Measurements from ENCODE around the gene TTC6. TPM values are rescaled to one million over a fixed set of nuclear protein-coding genes. Genes with fewer than 3 reads are reported as not detected.
A peak's percentile ranks its signal among the peaks of the same experiment; 100 is the strongest.

The TTC6 gene
- total and polyA plus RNA-seq, 4 donors = 0.74 to 21.7 (median 3.6) TPM

DNA sequence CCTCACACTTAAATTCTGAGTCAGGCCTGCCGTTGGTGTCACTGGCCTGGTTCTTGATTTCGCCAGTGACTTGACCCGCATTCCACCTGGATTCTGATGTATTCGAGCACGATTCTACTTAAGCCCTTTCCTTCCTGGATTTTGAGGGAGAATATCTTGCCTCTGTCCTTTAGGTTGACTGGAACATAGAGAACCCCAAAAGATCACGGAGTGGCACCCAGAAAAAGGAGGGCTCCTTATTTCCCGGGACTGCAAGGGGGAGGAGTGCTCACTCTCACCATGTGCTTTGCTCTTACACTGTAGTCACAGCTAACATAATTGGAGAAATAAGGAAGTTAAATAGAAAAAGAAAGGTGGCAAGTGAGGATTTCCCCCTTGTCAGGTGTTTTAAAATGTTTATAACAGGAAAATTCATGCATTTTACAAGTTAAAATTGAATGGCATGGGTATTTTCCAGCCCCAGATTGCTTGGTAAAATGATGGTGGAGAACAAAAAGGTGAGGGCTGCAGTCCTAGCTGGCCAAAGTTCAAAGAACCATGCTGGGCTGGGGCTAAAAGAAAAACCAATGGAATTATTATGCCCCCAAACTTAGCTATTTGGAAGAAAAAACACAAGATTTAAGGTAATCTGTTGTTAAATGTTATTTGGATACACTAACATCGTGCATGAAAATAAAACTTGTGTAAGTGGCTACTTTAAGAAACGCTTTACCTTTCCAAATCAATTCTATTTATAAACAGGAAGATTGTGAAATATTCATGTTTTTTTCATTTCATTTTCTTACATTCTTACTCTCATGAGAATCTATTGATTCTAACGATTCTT, 9.2 kb upstream of the TTC6 start (continued):
- TF ChIP-seq EGR1 (IDR thresholded peaks at IDR 0.05; ENCODE audit: low read depth in 2 of 2) = no peak
- TF ChIP-seq HNF4G (IDR thresholded peaks at IDR 0.05) = no peak
- no peak for TF ChIP-seq JUND (IDR thresholded peaks at IDR 0.05)
- no peak for TF ChIP-seq RAD21 (IDR thresholded peaks at IDR 0.05)
- TF ChIP-seq SP1 (IDR thresholded peaks at IDR 0.05) = no peak
- peak; percentile 30 to 38 for TF ChIP-seq HNF4A (conservative IDR thresholded peaks at IDR 0.05)

DNA sequence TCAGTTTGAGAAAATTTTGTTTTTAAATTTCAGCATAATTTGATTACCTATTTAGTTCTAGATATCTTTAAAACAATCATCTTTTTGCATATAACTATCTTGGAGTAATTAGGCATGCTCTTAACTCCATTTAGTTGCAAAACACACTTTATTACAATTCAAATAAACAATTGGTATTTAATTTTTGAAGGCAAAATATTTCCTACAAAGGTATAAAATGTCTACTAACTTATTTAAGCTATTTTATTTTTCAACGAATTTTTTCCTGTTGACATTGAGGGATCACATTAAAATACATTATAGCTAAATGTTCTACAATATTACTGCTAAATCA, 8.7 kb upstream of the TTC6 start:
- peak overlapping the region in 1 of 2 donors; percentile 93 for H3K9ac ChIP-seq (ENCODE audit: low read depth in 1 of 2, low read length in 2 of 2)
- peak overlapping the region; percentile 45 to 86 for H3K27ac ChIP-seq (ENCODE audit: low read depth in 1 of 2, low read length in 2 of 2)
- H3K9me3 ChIP-seq (ENCODE audit: control insufficient read depth in 4 of 4, low read length in 3 of 4) = no peaks in the 10 kb centered on the region
- TF ChIP-seq HNF4A (conservative IDR thresholded peaks at IDR 0.05) = no peak
- TF ChIP-seq NR2F2 (IDR thresholded peaks at IDR 0.05) = no peak
- TF ChIP-seq, protein P1, sequence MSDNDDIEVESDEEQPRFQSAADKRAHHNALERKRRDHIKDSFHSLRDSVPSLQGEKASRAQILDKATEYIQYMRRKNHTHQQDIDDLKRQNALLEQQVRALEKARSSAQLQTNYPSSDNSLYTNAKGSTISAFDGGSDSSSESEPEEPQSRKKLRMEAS (IDR thresholded peaks at IDR 0.05) = no peak
- TF ChIP-seq, protein P2, sequence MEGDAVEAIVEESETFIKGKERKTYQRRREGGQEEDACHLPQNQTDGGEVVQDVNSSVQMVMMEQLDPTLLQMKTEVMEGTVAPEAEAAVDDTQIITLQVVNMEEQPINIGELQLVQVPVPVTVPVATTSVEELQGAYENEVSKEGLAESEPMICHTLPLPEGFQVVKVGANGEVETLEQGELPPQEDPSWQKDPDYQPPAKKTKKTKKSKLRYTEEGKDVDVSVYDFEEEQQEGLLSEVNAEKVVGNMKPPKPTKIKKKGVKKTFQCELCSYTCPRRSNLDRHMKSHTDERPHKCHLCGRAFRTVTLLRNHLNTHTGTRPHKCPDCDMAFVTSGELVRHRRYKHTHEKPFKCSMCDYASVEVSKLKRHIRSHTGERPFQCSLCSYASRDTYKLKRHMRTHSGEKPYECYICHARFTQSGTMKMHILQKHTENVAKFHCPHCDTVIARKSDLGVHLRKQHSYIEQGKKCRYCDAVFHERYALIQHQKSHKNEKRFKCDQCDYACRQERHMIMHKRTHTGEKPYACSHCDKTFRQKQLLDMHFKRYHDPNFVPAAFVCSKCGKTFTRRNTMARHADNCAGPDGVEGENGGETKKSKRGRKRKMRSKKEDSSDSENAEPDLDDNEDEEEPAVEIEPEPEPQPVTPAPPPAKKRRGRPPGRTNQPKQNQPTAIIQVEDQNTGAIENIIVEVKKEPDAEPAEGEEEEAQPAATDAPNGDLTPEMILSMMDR (IDR thresholded peaks at IDR 0.05; ENCODE audit: low read depth, low read length, missing input control) = no peak
- TF ChIP-seq RXRA (IDR thresholded peaks at IDR 0.05) = no peak
- TF ChIP-seq FOXA2 (IDR thresholded peaks at IDR 0.05) = no peak
- TF ChIP-seq FOXA1 (IDR thresholded peaks at IDR 0.05) = no peak
- no peak for TF ChIP-seq JUND (IDR thresholded peaks at IDR 0.05)
- no peak for TF ChIP-seq TAF1 (conservative IDR thresholded peaks at IDR 0.05)
- TF ChIP-seq GABPA (IDR thresholded peaks at IDR 0.05 in 1 of 2, conservative IDR thresholded peaks at IDR 0.05 in 1 of 2) = no peak
- TF ChIP-seq, protein P3, sequence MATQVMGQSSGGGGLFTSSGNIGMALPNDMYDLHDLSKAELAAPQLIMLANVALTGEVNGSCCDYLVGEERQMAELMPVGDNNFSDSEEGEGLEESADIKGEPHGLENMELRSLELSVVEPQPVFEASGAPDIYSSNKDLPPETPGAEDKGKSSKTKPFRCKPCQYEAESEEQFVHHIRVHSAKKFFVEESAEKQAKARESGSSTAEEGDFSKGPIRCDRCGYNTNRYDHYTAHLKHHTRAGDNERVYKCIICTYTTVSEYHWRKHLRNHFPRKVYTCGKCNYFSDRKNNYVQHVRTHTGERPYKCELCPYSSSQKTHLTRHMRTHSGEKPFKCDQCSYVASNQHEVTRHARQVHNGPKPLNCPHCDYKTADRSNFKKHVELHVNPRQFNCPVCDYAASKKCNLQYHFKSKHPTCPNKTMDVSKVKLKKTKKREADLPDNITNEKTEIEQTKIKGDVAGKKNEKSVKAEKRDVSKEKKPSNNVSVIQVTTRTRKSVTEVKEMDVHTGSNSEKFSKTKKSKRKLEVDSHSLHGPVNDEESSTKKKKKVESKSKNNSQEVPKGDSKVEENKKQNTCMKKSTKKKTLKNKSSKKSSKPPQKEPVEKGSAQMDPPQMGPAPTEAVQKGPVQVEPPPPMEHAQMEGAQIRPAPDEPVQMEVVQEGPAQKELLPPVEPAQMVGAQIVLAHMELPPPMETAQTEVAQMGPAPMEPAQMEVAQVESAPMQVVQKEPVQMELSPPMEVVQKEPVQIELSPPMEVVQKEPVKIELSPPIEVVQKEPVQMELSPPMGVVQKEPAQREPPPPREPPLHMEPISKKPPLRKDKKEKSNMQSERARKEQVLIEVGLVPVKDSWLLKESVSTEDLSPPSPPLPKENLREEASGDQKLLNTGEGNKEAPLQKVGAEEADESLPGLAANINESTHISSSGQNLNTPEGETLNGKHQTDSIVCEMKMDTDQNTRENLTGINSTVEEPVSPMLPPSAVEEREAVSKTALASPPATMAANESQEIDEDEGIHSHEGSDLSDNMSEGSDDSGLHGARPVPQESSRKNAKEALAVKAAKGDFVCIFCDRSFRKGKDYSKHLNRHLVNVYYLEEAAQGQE (IDR thresholded peaks at IDR 0.05) = no peak
- no peak for TF ChIP-seq HNF4G (IDR thresholded peaks at IDR 0.05)
- no peak for TF ChIP-seq RAD21 (IDR thresholded peaks at IDR 0.05)
- TF ChIP-seq SP1 (IDR thresholded peaks at IDR 0.05) = no peak
- WGBS = 4% methylated on average over 1 of the region's 1 CpG
- H3K36me3 ChIP-seq (ENCODE audit: control insufficient read depth in 4 of 4, insufficient read depth in 3 of 4, low read depth in 1 of 4, low read length in 3 of 4) = peaks cover 0 to 1% (median 0%) of the 10 kb centered on the region in 4 donors
- no peak for DNase-seq (ENCODE audit: low spot score)
- no peak overlapping the region for H3K4me3 ChIP-seq (ENCODE audit: low read depth in 1 of 3, low read length in 3 of 3)
- H3K27me3 ChIP-seq (ENCODE audit: control insufficient read depth in 4 of 4, insufficient read depth in 4 of 4, low read length in 3 of 4) = no peaks in the 10 kb centered on the region
- H3K4me1 ChIP-seq (ENCODE audit: control insufficient read depth in 4 of 4, insufficient read depth in 4 of 4, low read length in 3 of 4) = peaks cover 0 to 6% (median 2%) of the 10 kb centered on the region in 4 donors

Measured in liver (tissue), 9 donors.